COLO668 (cell line): Measurements from ENCODE around the gene BPTF.
"Not testable (repeated sequence)": the region's sequence is repeated elsewhere in the genome, so short reads cannot be mapped to it uniquely, and the experiment has no call there.

Experiments
- DNase-seq: peaks from one replicate; lab custom pipeline; 2025; ENCODE audit not compliant: unreplicated experiment; lab: John Stamatoyannopoulos, UW

Gene BPTF

GRCh38 chr17:67868176-67868575 is 42.9 kb downstream of the BPTF start:
- no peak for DNase-seq

- DNase-seq, result no peak
These were observed 54.4 kb downstream of the BPTF start for GRCh38 chr17:67879662-67880061.

GRCh38 chr17:67881083-67881482 is 55.8 kb downstream of the BPTF start:
- no peak for DNase-seq

- no peak for DNase-seq
These were observed 59.4 kb downstream of the BPTF start for GRCh38 chr17:67884741-67885140.

DNA sequence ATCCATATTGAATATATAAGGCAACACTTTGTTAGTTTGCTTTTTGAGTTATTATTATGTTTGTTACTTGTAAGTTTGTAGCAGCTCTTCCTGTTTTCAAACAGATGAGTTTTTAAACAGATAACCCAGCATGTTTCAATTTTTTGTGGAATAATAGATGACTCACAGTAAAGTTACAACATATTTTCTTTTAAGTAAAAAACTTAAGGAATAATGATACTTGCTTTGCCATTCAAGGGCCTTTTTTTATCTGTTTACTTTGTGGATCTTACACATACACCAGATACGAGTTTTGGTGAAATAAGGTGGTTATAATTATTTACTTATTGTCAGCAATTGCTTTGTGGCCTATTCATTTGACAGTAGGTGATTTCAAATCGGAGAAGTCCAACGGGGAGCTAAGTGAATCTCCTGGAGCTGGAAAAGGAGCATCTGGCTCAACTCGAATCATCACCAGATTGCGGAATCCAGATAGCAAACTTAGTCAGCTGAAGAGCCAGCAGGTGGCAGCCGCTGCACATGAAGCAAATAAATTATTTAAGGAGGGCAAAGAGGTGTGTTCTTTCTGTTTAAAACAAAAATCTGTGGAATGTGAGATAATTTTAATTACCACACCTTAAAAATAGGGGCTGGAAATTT is 66.3 kb downstream of the BPTF start:
- DNase-seq, result peak; percentile 1

DNA sequence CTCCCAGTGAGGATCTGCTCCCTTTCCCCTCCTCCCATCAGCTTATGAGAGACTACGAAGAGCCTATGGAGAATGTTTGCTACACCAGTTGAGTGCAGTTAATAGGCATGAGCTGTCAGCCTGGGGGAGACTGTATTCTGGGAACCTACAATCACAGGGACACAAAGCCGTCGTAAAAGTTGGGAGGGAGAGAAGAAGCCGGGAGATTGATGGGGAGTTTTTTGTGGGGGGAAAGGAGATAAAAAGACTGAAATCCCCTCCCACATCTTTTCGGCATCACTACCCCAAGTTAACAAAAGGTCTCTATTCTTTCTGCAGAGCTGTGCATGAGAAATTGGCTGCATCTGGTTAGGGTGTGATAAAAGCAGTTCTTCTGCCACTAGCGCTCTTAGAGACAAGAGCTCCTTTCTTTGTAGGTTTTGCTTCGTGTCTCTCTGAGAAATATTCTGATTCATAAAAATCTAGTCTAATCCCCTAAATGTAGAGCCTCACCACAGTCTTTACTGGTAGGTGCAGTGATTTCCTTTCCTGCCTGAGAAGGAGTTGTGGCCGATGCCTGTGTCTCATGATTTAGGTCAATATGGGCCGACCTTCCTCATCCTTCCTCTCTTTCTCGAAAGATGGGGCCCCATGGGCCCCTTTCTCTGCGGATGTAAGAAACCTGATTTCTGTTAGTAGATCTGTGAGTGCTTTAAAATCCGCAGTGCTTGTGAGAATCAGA is 77.4 kb downstream of the BPTF start:
- no peak for DNase-seq

DNA sequence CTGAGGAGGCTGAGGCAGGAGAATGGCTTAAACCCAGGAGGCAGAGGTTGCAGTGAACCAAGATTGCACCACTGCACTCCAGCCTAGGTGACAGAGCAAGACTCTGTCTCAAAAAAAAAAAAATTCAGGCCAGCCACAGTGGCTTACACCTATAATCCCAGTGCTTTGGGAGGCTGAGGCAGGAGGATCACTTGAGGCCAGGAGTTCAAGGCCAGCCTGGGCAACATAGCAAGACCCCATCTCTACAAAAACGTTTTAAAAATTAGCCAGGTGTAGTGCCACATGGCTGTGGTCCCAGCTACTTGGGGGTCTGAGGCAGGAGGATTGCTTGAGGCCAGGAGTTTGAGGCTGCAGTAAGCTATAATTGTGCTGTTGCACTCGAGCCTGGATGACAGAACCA is 80.0 kb downstream of the BPTF start:
- DNase-seq, result not testable (repeated sequence)

DNA sequence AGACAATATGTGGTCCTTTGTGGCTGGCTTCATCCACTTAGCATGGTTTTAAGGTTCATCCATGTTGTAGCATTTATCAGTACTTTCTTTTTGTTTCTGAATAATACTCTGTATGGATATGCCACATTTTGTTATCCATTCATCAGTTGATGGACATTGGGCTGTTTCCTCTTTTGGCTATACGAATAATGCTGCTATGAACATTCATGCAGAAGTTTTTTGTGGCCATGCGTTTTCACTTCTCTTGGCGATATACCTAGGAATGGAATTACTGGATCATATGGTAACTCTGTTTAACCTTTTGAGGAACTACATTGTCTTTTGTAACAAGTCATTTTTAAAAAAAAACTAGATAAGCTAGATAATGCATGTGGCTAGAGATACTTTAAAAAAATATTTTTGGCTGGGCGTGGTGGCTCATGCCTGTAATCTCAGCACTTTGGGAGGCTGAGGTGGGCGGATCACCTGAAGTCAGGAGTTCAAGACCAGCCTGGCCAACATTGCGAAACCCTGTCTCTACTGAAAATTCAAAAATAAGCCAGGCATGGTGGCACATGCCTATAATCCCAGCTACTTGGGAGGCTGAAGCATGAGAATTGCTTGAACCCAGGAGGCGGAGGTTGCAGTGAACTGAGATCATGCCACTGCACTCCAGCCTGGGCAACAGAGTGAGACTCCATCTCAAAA is 85.0 kb downstream of the BPTF start:
- DNase-seq, result not testable (repeated sequence)

DNA sequence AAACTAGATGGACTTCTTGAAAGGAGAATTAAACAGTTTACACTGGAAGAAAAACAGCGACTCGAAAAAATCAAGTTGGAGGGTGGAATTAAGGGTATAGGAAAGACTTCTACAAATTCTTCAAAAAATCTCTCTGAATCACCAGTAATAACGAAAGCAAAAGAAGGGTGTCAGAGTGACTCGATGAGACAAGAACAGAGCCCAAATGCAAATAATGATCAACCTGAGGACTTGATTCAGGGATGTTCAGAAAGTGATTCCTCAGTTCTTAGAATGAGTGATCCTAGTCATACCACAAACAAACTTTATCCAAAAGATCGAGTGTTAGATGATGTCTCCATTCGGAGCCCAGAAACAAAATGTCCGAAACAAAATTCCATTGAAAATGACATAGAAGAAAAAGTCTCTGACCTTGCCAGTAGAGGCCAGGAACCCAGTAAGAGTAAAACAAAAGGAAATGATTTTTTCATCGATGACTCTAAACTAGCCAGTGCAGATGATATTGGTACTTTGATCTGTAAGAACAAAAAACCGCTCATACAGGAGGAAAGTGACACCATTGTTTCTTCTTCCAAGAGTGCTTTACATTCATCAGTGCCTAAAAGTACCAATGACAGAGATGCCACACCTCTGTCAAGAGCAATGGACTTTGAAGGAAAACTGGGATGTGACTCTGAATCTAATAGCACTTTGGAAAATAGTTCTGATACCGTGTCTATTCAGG is 85.9 kb downstream of the BPTF start:
- no peak for DNase-seq

DNA sequence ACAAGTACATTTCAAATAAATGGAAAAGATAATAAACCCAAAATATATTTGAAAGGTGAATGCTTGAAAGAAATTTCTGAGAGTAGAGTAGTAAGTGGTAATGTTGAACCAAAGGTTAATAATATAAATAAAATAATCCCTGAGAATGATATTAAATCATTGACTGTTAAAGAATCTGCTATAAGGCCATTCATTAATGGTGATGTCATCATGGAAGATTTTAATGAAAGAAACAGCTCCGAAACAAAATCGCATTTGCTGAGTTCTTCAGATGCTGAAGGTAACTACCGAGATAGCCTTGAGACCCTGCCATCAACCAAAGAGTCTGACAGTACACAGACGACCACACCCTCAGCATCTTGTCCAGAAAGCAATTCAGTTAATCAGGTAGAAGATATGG is 86.8 kb downstream of the BPTF start:
- DNase-seq, result no peak

DNA sequence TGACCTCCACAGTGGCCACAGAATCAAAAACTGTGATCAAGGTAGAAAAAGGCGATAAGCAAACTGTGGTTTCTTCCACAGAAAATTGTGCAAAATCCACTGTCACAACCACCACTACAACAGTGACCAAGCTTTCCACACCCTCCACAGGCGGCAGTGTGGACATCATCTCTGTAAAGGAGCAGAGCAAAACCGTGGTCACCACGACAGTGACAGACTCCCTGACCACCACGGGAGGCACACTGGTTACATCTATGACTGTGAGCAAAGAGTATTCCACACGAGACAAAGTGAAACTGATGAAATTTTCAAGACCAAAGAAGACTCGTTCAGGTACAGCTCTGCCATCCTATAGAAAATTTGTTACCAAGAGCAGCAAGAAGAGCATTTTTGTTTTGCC is 87.4 kb downstream of the BPTF start:
- DNase-seq, result no peak

GRCh38 chr17:67920212-67920611 is 94.9 kb downstream of the BPTF start:
- no peak for DNase-seq

GRCh38 chr17:67922503-67922902 is 97.2 kb downstream of the BPTF start:
- no peak for DNase-seq

- not testable (repeated sequence) for DNase-seq
These were observed 103.5 kb downstream of the BPTF start for GRCh38 chr17:67928842-67929241.

DNA sequence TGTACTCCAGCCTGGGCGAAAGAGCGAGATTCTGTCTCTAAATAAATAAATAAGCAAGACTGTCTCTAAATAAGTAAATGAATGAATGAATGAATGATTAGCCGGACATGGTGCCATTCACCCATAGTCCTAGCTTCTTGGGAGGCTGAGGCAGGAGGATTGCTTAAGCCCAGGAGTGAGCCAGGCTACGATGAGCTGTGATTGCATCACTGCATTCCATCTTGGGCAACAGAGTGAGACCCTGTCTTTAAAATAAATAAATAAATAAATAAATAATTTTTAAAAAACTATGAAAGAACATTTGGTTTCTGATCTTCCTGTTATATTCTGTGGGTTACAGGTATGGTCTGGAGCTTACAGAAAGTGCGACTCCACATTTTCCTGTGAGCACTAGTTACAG is 105.9 kb downstream of the BPTF start:
- DNase-seq, result no peak

- no peak for DNase-seq
These were observed 117.5 kb downstream of the BPTF start for GRCh38 chr17:67942810-67943209.

DNA sequence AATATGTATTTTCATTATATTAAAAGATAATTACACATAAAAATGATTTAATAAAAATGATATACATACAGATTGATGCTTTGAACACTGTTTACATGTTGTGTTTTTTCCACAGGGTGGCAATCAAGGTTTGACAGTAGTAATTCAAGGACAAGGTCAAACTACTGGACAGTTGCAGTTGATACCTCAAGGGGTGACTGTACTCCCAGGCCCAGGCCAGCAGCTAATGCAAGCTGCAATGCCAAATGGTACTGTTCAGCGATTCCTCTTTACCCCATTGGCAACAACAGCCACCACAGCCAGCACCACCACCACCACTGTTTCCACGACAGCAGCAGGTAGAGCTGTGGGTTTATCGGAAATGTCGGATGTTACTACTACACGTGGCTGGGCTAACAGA is 118.7 kb downstream of the BPTF start:
- no peak for DNase-seq

DNA sequence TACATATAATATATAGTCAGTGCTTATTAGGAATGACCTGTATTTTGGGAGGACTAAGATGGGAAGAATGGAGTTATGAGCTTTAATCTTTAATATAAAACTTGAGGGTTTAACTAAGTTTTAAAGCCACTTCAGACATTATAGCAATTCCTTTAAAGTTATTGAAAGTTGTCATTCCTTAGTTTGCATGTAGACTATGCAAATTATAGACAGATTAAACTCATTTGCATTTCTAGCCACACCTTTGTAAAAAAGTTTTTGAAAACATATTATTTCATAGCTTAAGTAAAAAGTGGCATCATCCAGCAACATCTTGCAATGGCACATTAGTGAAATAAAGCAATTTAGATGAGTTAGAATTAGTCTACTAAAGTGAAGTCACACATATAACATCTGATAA is 121.2 kb downstream of the BPTF start:
- DNase-seq, result no peak

DNA sequence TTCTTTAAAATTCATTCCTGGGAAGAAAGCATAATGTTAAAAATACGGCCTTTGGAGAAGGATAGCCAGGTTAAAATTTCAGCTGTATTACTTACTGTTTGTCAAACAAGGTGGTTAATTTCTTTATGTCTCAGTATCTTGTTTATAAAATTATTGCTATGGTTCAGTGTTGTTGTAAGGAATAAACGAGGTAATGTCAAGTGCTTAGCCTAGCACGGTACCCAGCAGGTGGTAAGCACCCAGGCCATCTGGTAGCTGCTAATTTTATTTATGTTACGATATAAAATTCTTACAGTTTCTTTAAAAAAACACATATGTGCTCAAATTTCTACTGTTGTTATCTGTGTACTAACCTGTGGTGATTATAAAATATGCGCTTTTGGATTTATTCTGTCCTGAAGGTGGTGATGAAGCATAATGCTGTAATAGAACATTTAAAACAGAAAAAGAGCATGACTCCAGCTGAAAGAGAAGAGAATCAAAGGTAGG is 122.1 kb downstream of the BPTF start:
- no peak for DNase-seq

DNA sequence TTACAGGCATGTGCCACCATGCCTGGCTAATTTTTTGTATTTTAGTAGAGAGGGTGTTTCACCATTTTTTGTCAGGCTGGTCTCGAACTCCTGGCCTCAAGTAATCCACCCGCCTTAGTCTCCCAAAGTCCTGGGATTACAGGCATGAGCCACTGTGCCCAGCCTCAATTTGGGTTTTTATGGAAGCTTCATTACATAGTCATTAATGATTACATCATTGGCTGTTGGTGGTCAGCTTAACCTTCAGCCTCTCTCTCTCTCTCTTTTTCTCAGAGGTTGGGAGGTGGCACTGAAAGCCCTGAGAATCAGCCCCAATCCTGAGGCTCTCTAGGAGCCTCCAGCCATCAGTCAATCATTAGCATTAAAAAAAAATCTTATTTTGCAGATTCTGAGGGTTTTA is 125.6 kb downstream of the BPTF start:
- DNase-seq, result no peak

DNA sequence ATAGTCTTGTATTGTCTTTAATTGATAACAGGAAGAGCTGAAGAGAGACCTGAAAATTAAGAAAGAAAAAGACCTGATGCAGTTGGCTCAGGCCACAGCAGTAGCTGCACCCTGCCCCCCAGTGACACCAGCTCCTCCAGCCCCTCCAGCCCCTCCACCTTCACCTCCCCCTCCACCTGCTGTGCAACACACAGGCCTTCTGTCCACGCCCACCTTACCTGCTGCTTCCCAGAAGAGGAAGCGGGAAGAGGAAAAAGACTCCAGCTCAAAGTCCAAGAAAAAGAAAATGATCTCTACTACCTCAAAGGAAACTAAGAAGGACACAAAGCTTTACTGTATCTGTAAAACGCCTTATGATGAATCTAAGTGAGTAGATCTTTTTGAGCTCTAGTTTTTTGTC is 134.2 kb downstream of the BPTF start:
- DNase-seq, result no peak
